Ishikawa (cell line): ENCODE measurements around the gene LGR4.

Experiments
- CREB1 ChIP-seq: IDR thresholded peaks from 2 replicates; pipeline ENCODE4 v1.6.1; 2012; ENCODE audit warnings: low read depth
- EGR1 ChIP-seq: IDR thresholded peaks from 2 replicates; pipeline ENCODE4 v1.6.1; 2012
- EP300 ChIP-seq: IDR thresholded peaks from 2 replicates; pipeline ENCODE4 v1.6.1; 2012; ENCODE audit warnings: borderline replicate concordance
- FOXM1 ChIP-seq: IDR thresholded peaks from 2 replicates; pipeline ENCODE4 v1.6.1; 2012; ENCODE audit warnings: low read depth, borderline replicate concordance
- RAD21 ChIP-seq: IDR thresholded peaks from 2 replicates; pipeline ENCODE4 v1.6.1; 2012; ENCODE audit warnings: low read depth
- REST ChIP-seq: IDR thresholded peaks from 2 replicates; pipeline ENCODE4 v1.6.1; 2012; ENCODE audit warnings: low read depth, mild to moderate bottlenecking
- TAF1 ChIP-seq: IDR thresholded peaks from 2 replicates; pipeline ENCODE4 v1.6.1; 2012; ENCODE audit warnings: low read depth, mild to moderate bottlenecking

- TF ChIP-seq CREB1 (no peak), TAF1 (no peak), EP300 (no peak), REST (no peak), EGR1 (no peak), FOXM1 (no peak), RAD21 (no peak)
These were observed 29.4 kb downstream of the LGR4 start for GRCh38 chr11:27443227-27443626.
